Stimulated activated CD8-positive, alpha-beta memory T cell treated with anti-CD3 and anti-CD28 coated beads, Interleukin-7, amount 100 ng/mL, for 1 hour (primary cell): ENCODE data around the gene ABCF2.

Experiments
- DNase-seq, 2 donors: peaks; one replicate each; pipeline ENCODE4 v3.0.0-alpha.2; 2020; ENCODE audit warnings: low read depth in 2 of 2

The ABCF2 gene

GRCh38 chr7:151195616-151196450, 31.2 kb downstream of the ABCF2 start:
- DNase-seq, result no peak

GRCh38 chr7:151194188-151194587, 32.8 kb downstream of the ABCF2 start:
- no peak for DNase-seq

- no peak for DNase-seq
Observed at GRCh38 chr7:151193203-151193978, 33.6 kb downstream of the ABCF2 start.

GRCh38 chr7:151192002-151192539, 34.9 kb downstream of the ABCF2 start:
- no peak for DNase-seq

- no peak for DNase-seq
Observed at GRCh38 chr7:151191544-151191943, 35.5 kb downstream of the ABCF2 start.

- no peak for DNase-seq
Observed at GRCh38 chr7:151189038-151189437, 38.0 kb downstream of the ABCF2 start.

GRCh38 chr7:151188252-151188542, 38.8 kb downstream of the ABCF2 start:
- DNase-seq, result no peak

- DNase-seq, result no peak
Observed at GRCh38 chr7:151187409-151188251, 39.4 kb downstream of the ABCF2 start.

- no peak for DNase-seq
Observed at GRCh38 chr7:151186640-151187408, 40.2 kb downstream of the ABCF2 start, which contains the start of gene ASB10. Gene ASB10, minus strand, starts transcription at chr7:151187250. Its CDS starts 120 bp downstream, at chr7:151187130.

- DNase-seq, result no peak
Observed at GRCh38 chr7:151185762-151186639, 41.0 kb downstream of the ABCF2 start.

GRCh38 chr7:151181011-151181431, 46.0 kb downstream of the ABCF2 start:
- no peak for DNase-seq

- no peak for DNase-seq
Observed at GRCh38 chr7:151179946-151180345, 47.1 kb downstream of the ABCF2 start.

- no peak for DNase-seq
Observed at GRCh38 chr7:151179287-151179860, 47.6 kb downstream of the ABCF2 start.

GRCh38 chr7:151178831-151179230, 48.2 kb downstream of the ABCF2 start:
- DNase-seq, result no peak

- DNase-seq, result no peak
Observed at GRCh38 chr7:151178236-151178635, 48.8 kb downstream of the ABCF2 start.

- no peak for DNase-seq
Observed at GRCh38 chr7:151177310-151177709, 49.7 kb downstream of the ABCF2 start.

GRCh38 chr7:151176401-151176800, 50.6 kb downstream of the ABCF2 start:
- no peak for DNase-seq

- no peak for DNase-seq
Observed at GRCh38 chr7:151175793-151176311, 51.2 kb downstream of the ABCF2 start.

GRCh38 chr7:151175047-151175792, 51.8 kb downstream of the ABCF2 start:
- no peak for DNase-seq
